Naive thymus-derived CD8-positive, alpha-beta T cell (primary cell): ENCODE data around the gene PCBP2. TPM values are rescaled to one million over a fixed set of nuclear protein-coding genes. Genes with fewer than 3 reads are reported as not detected.
"Not testable (repeated sequence)": the region's sequence is repeated elsewhere in the genome, so short reads cannot be mapped to it uniquely, and the experiment has no call there.

Source experiments
- ATAC-seq, 2 donors: fragments of 150-1000 bp; cut with Tn5 transposase in 1 of 2; sonication (Bioruptor Pico), chemical (Tn5 transposase) in 1 of 2; 1 replicate in 1 of 2; 2 replicates in 1 of 2; pipeline ENCODE4 v1.10.0; 2021; ENCODE audit warnings: mild to moderate bottlenecking in 2 of 2, moderate library complexity in 2 of 2
- POLR2A ChIA-PET: fragments of 350-600 bp; sonication (Branson Sonifier 250); formaldehyde crosslinking; loops from one replicate; lab custom pipeline; 2021; ENCODE audit warnings: antibody characterized with exemption; lab: Charles Lee
- DNase-seq, 10 donors: peaks; one replicate each; pipeline versions ENCODE4 v3.0.0 to v3.0.0-alpha.2; 2020 to 2022
- H3K27ac Mint-ChIP-seq, 10 donors: one replicate each; pipeline ENCODE4 v1.8.0; 2020 to 2022; ENCODE audit warnings: mild to moderate bottlenecking in 10 of 10, mixed read lengths in 10 of 10, moderate library complexity in 4 of 10, inconsistent platforms in 1 of 10
- H3K27me3 Mint-ChIP-seq, 5 donors: one replicate each; pipeline ENCODE4 v1.8.0; 2021 to 2022; ENCODE audit warnings: mixed read lengths in 5 of 5
- H3K36me3 Mint-ChIP-seq, 3 donors: one replicate each; pipeline ENCODE4 v1.8.0; 2020 to 2022; ENCODE audit warnings: mixed read lengths in 3 of 3, mild to moderate bottlenecking in 2 of 3, inconsistent platforms in 1 of 3
- H3K4me1 Mint-ChIP-seq, 4 donors: one replicate each; pipeline ENCODE4 v1.8.0; 2021 to 2022; ENCODE audit warnings: mixed read lengths in 4 of 4
- H3K4me3 Mint-ChIP-seq, 10 donors: one replicate each; pipeline ENCODE4 v1.8.0; 2020 to 2022; ENCODE audit warnings: mild to moderate bottlenecking in 10 of 10, mixed read lengths in 10 of 10, moderate library complexity in 6 of 10, inconsistent platforms in 1 of 10
- H3K9me3 Mint-ChIP-seq, 9 donors: one replicate each; pipeline ENCODE4 v1.8.0; 2020 to 2022; ENCODE audit warnings: mixed read lengths in 9 of 9, mild to moderate bottlenecking in 3 of 9, inconsistent platforms in 1 of 9, moderate library complexity in 1 of 9
- polyA plus RNA-seq, 3 donors: library from polyadenylated mRNA; unstranded; fragments of 300-500 nt; fragmentation: Illumina TruSeq; gene quantifications; one replicate each; pipeline ENCODE4 v1.2.3, GENCODE V29; 2021
- total RNA-seq, 8 experiments: library from RNA in 2 of 8; stranded (reverse) in 2 of 8; gene quantifications; one replicate each; pipeline ENCODE4 v1.2.3 and lab custom pipeline; 2021 to 2026

Gene PCBP2
- total RNA-seq (100 to 1,000 TPM; 858 to 917 TPM), polyA plus RNA-seq (100 to 1,000 TPM; 143 to 157 (median 152) TPM), total RNA-seq (lab: John Stamatoyannopoulos, UW) (89.8 to 240 (median 102) reads per million in 6 experiments)

DNA sequence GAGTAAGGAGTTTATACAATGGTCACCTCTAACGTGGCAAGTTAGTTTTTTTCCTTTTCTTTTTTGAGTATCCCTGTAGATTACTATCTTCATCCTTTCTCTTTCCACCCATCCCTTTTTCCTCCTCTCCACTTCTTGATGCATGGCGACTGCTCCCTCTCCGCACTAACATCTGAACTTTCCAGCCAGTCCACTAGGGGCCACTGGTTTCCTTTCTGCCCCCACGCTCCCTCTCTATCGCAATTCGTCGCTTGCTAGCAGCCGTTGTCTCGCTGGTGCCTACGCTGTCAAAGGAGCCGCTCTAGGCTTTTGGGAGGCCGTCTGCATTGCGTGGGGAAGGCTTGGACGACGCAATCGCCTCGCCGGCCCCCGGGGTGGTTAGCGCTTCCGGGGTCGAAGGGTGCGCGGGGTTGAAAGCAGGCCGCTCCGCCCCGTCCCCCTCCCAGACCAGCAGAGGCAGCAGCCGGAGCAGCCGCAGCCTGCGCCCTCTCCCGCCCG lies at the start of gene PCBP2:
Gene PCBP2 (plus strand): TSS at position 442 of the 498 bp plus-strand sequence. CDS start 2,699 bp downstream, outside the sequence.
- Mint-ChIP-seq H3K27ac (peak within 1 kb of the TSS; percentile 89 to 100 (median 100)), H3K4me3 (peak within 1 kb of the TSS; percentile 90 to 100 (median 99)), H3K27me3 (peaks cover 0 to 1% (median 0%) of the 10 kb centered on the region in 5 donors), H3K4me1 (peaks cover 19 to 45% (median 38%) of the 10 kb centered on the region in 4 donors), H3K36me3 (peaks cover 0 to 48% (median 4%) of the 10 kb centered on the region in 3 donors), H3K9me3 (no peaks in the 10 kb centered on the region)
- POLR2A ChIA-PET = interaction anchor here (0.7 to 2.3 kb wide), 8 partner anchors 10 to 151 kb away, joined by 3 to 15 read pairs (median 4); partner anchors contain the start of genes AAAS, PRR13 and TARBP2
- ATAC-seq (peak; percentile 95 to 96), DNase-seq (peak; percentile 92 to 99 (median 96))

GRCh38 chr12:53402351-53402750 lies 49.6 kb upstream of the PCBP2 start:
- not testable (repeated sequence) for H3K4me3 Mint-ChIP-seq, H3K27ac Mint-ChIP-seq, H3K27me3 Mint-ChIP-seq, ATAC-seq, DNase-seq, H3K9me3 Mint-ChIP-seq
- H3K4me1 Mint-ChIP-seq = peaks cover 2 to 24% (median 10%) of the 10 kb centered on the region in 4 donors
- peaks cover 0 to 76% (median 2%) of the 10 kb centered on the region in 3 donors for H3K36me3 Mint-ChIP-seq
- POLR2A ChIA-PET = interaction anchor here (0.6 kb wide), 2 partner anchors 8 to 73 kb away, joined by 3 to 4 read pairs; no protein-coding TSS in a partner anchor

DNA sequence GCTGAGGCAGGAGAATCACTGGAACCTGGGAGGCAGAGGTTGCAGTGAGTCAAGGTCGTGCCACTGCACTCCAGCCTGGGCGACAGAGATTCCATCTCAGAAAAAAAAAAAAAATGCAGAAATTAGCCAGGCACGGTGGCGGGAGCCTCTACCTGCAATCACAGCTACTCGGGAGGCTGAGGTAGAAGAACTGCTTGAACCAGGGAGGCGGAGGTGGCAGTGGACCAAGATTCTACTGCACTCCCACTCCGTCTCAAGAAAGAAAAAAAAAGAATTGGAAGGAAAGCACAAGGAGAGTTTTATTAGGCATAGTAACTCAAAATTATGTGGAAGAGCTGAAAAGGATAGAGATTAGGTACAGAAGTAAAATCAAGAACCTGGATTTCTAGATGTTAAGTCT lies 49.0 kb upstream of the PCBP2 start:
- Mint-ChIP-seq H3K4me3 (no peak overlapping the region), H3K27me3 (no peaks in the 10 kb centered on the region), H3K9me3 (no peaks in the 10 kb centered on the region), H3K27ac (peak overlapping the region in 1 of 10 donors; percentile 44), H3K36me3 (peaks cover 0 to 72% (median 2%) of the 10 kb centered on the region in 3 donors), H3K4me1 (peaks cover 0 to 20% (median 8%) of the 10 kb centered on the region in 4 donors)
- no peak for ATAC-seq
- POLR2A ChIA-PET = interaction anchor here (1.0 kb wide), 1 partner anchor 48 kb away, joined by 3 read pairs; no protein-coding TSS in a partner anchor
- no peak for DNase-seq

- Mint-ChIP-seq H3K27me3 (no peaks in the 10 kb centered on the region), H3K27ac (peak overlapping the region in 2 of 10 donors; percentile 11 to 29), H3K36me3 (peaks cover 4 to 66% (median 20%) of the 10 kb centered on the region in 3 donors), H3K9me3 (no peaks in the 10 kb centered on the region), H3K4me3 (no peak overlapping the region), H3K4me1 (peaks cover 13 to 29% (median 20%) of the 10 kb centered on the region in 4 donors)
- ATAC-seq (no peak), DNase-seq (no peak)
- POLR2A ChIA-PET = no interaction called here
These were observed 41.0 kb upstream of the PCBP2 start for GRCh38 chr12:53410951-53411350.

- POLR2A ChIA-PET = no interaction called here
- ATAC-seq = no peak
- Mint-ChIP-seq H3K9me3 (no peaks in the 10 kb centered on the region), H3K27ac (peak overlapping the region in 5 of 10 donors; percentile 37 to 74 (median 53)), H3K4me1 (peaks cover 21 to 48% (median 36%) of the 10 kb centered on the region in 4 donors), H3K27me3 (no peaks in the 10 kb centered on the region), H3K36me3 (peaks cover 4 to 50% (median 17%) of the 10 kb centered on the region in 3 donors), H3K4me3 (no peak overlapping the region)
- DNase-seq = no peak
These were observed 38.3 kb upstream of the PCBP2 start for GRCh38 chr12:53413485-53414204.

GRCh38 chr12:53414756-53415417 lies 37.0 kb upstream of the PCBP2 start:
- Mint-ChIP-seq H3K9me3 (no peaks in the 10 kb centered on the region), H3K27me3 (no peaks in the 10 kb centered on the region), H3K4me1 (peaks cover 24 to 57% (median 38%) of the 10 kb centered on the region in 4 donors), H3K4me3 (no peak overlapping the region), H3K36me3 (peaks cover 4 to 38% (median 9%) of the 10 kb centered on the region in 3 donors), H3K27ac (peak overlapping the region; percentile 31 to 82 (median 60))
- ATAC-seq (no peak), DNase-seq (no peak)
- POLR2A ChIA-PET = interaction anchor here (0.6 to 1.1 kb wide), 2 partner anchors 34 to 47 kb away, joined by 3 read pairs; no protein-coding TSS in a partner anchor

GRCh38 chr12:53415752-53416389 lies 36.0 kb upstream of the PCBP2 start:
- ATAC-seq, H3K9me3 Mint-ChIP-seq, POLR2A ChIA-PET, DNase-seq, H3K4me3 Mint-ChIP-seq, H3K27me3 Mint-ChIP-seq: not testable (repeated sequence)
- peaks cover 24 to 57% (median 37%) of the 10 kb centered on the region in 4 donors for H3K4me1 Mint-ChIP-seq
- H3K36me3 Mint-ChIP-seq = peaks cover 4 to 30% (median 5%) of the 10 kb centered on the region in 3 donors
- H3K27ac Mint-ChIP-seq = peak overlapping the region in 9 of 10 donors; percentile 21 to 82 (median 60)

DNA sequence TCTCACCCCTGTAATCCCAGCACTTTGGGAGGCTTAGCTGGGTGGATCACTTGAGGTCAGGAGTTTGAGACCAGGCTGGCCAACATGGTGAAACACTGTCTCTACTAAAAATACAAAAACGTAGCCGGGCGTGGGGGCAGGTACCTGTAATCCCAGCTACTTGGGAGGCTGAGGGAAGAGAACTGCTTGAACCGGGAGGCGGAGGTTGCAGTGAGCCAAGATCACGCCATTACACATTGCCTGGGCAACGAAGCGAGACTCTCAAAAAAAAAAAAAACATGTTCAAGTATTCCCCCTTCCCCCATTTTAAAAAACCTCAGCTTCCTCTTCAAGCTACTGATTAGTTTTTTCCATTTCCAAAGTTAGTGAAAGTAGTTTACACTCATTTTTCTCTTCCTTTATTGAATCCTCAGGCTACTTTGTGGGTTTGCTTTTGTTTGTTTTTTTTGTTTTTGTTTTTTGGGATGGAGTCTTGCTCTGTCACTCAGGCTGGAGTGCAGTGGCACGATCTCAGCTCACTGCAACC lies 34.5 kb upstream of the PCBP2 start:
- ATAC-seq, H3K27me3 Mint-ChIP-seq, H3K9me3 Mint-ChIP-seq: not testable (repeated sequence)
- peak overlapping the region in 5 of 10 donors; percentile 31 to 85 (median 74) for H3K27ac Mint-ChIP-seq
- peak in 2 of 10 donors; percentile 8 to 13 for DNase-seq
- H3K4me3 Mint-ChIP-seq = peak overlapping the region in 2 of 10 donors; percentile 44 to 61
- H3K36me3 Mint-ChIP-seq = peaks cover 0 to 16% (median 0%) of the 10 kb centered on the region in 3 donors
- H3K4me1 Mint-ChIP-seq = peaks cover 24 to 55% (median 32%) of the 10 kb centered on the region in 4 donors
- POLR2A ChIA-PET = interaction anchor here (0.9 to 2.1 kb wide), 6 partner anchors 12 to 65 kb away, joined by 3 to 9 read pairs (median 3); no protein-coding TSS in a partner anchor

- POLR2A ChIA-PET = interaction anchor here (0.9 to 2.1 kb wide), 4 partner anchors 17 to 66 kb away, joined by 3 to 9 read pairs (median 4); no protein-coding TSS in a partner anchor
- Mint-ChIP-seq H3K36me3 (peaks cover 0 to 9% (median 0%) of the 10 kb centered on the region in 3 donors), H3K4me3 (no peak overlapping the region), H3K27me3 (no peaks in the 10 kb centered on the region), H3K27ac (peak overlapping the region in 6 of 10 donors; percentile 31 to 82 (median 63)), H3K9me3 (no peaks in the 10 kb centered on the region), H3K4me1 (peaks cover 19 to 47% (median 25%) of the 10 kb centered on the region in 4 donors)
- ATAC-seq (no peak), DNase-seq (no peak)
These were observed 33.7 kb upstream of the PCBP2 start for GRCh38 chr12:53418221-53418620.

DNA sequence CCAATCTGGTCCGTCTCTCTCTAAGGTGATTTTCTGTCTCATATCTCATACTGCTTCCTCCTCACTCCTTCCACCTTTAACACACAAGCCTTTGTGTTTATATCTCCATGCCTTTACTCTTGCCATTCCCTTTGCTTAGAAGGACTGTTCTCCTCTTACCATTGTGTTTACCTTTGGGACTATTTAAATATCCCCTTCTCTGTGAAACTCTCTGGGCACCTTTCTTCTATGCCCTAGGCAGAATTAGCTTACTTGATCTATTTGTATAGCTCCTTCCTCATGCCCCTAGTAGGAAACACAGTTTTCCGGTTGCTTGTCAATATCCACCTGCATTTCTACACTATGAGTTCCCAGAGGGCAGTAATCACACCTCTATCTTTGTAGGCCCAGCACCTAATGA lies 32.1 kb upstream of the PCBP2 start:
- ATAC-seq (no peak), DNase-seq (no peak)
- peak overlapping the region in 3 of 10 donors; percentile 29 to 44 (median 31) for H3K27ac Mint-ChIP-seq
- no peaks in the 10 kb centered on the region for H3K9me3 Mint-ChIP-seq
- POLR2A ChIA-PET = interaction anchor here (0.7 kb wide), 1 partner anchor 60 kb away, joined by 3 read pairs; no protein-coding TSS in a partner anchor
- no peaks in the 10 kb centered on the region for H3K27me3 Mint-ChIP-seq
- no peak overlapping the region for H3K4me3 Mint-ChIP-seq
- no peaks in the 10 kb centered on the region for H3K36me3 Mint-ChIP-seq
- peaks cover 19 to 41% (median 24%) of the 10 kb centered on the region in 4 donors for H3K4me1 Mint-ChIP-seq

GRCh38 chr12:53422247-53422646 lies 29.7 kb upstream of the PCBP2 start:
- H3K9me3 Mint-ChIP-seq, DNase-seq, H3K36me3 Mint-ChIP-seq, ATAC-seq, H3K4me3 Mint-ChIP-seq, H3K27ac Mint-ChIP-seq, H3K27me3 Mint-ChIP-seq: not testable (repeated sequence)
- peaks cover 12 to 25% (median 18%) of the 10 kb centered on the region in 4 donors for H3K4me1 Mint-ChIP-seq
- POLR2A ChIA-PET = interaction anchor here (0.7 to 3.0 kb wide), 4 partner anchors 9 to 77 kb away, joined by 3 to 23 read pairs (median 12); no protein-coding TSS in a partner anchor
